H7 (cell line): ENCODE data around the gene EIF5A2. TPM values are rescaled to one million over a fixed set of nuclear protein-coding genes. Genes with fewer than 3 reads are reported as not detected.
"Not testable (repeated sequence)": the region's sequence is repeated elsewhere in the genome, so short reads cannot be mapped to it uniquely, and the experiment has no call there.

Experiments used
- DNase-seq: peaks from one replicate; pipeline ENCODE4 v3.0.0; 2012
- H3K27me3 ChIP-seq: 2 replicates; pipeline ENCODE4 v1.6.0; 2011; ENCODE audit warnings: mild to moderate bottlenecking, low read length; ENCODE audit not compliant: control insufficient read depth, insufficient read depth
- H3K36me3 ChIP-seq: replicated peaks from 2 replicates; pipeline ENCODE4 v1.5.1; 2011; ENCODE audit warnings: low read length; ENCODE audit not compliant: control insufficient read depth, insufficient read depth
- H3K4me3 ChIP-seq: 2 replicates; pipeline ENCODE4 v1.5.1; 2011; ENCODE audit warnings: low read depth, mild to moderate bottlenecking, control low read depth, low read length, moderate library complexity; ENCODE audit not compliant: insufficient read depth
- total RNA-seq: library from RNA; depleted of rRNA; stranded (reverse); fragments of >200 nt; shearing (Covaris generic); gene quantifications from 2 replicates; pipeline ENCODE4 v1.2.3, GENCODE V29; 2014; rRNA removed

Gene EIF5A2
- total RNA-seq = 6.1 and 6.3 TPM in 2 replicates

- peak within 1 kb of the TSS; percentile 65 for H3K4me3 ChIP-seq
These were observed at the start of gene EIF5A2 for GRCh38 chr3:170908235-170909116. Gene EIF5A2, minus strand, starts transcription at chr3:170908637. Its CDS starts 831 bp downstream, at chr3:170907806.

DNA sequence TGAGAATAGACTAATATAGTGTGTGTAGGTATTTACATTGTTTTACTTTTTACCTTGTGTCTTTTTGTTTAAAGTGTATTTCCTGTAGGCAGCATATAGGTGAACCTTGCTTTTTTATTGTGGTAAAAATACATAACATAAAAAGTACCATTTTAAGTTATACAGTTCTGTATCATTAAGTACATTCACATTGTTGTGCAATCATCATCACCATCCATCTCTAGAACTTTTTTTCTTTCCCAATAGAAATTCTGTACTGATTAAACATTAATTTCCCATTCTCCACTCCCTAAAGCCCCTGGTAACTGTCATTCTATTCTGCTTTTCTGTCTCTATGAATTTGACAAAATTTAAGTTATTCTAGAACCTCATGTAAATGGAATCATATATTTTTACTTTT lies 48.2 kb upstream of the EIF5A2 start:
- Histone ChIP-seq H3K36me3 (no peaks in the 10 kb centered on the region), H3K4me3 (no peak overlapping the region), H3K27me3 (no peaks in the 10 kb centered on the region)
- DNase-seq = no peak

More at GRCh38 chr3:170908235-170909116, at the start of gene EIF5A2:
- peaks cover 20% of the 10 kb centered on the region for H3K27me3 ChIP-seq
- peak; percentile 97 for DNase-seq
- no peaks in the 10 kb centered on the region for H3K36me3 ChIP-seq

DNA sequence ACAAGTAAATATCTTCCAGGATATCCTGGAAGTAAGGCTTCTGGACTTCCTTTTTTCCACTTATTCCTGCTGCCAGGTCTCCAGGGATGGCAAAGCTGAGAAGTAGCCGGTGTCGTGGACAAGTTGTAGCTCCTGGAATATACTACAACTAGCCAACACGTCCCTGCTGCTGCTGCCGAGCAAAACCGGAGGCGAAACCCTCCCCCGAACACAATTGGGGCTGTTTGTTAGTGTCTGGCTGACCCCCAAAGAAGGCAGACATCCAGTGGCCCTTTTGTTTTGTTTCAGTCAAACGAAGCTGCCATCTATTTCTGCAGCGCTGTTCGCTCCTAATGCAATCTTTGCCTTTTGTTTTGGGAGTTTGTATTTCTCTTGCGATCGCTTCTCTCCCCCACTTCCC lies 45.3 kb upstream of the EIF5A2 start:
- DNase-seq = no peak
- no peak overlapping the region for H3K4me3 ChIP-seq
- no peaks in the 10 kb centered on the region for H3K36me3 ChIP-seq
- no peaks in the 10 kb centered on the region for H3K27me3 ChIP-seq

- no peak for DNase-seq
- Histone ChIP-seq H3K27me3 (no peaks in the 10 kb centered on the region), H3K36me3 (no peaks in the 10 kb centered on the region), H3K4me3 (no peak overlapping the region)
These were observed 44.8 kb upstream of the EIF5A2 start for GRCh38 chr3:170953229-170953628.

- H3K36me3 ChIP-seq = no peaks in the 10 kb centered on the region
- no peak overlapping the region for H3K4me3 ChIP-seq
- no peak for DNase-seq
- no peaks in the 10 kb centered on the region for H3K27me3 ChIP-seq
These were observed 40.8 kb upstream of the EIF5A2 start for GRCh38 chr3:170949211-170949610.

DNA sequence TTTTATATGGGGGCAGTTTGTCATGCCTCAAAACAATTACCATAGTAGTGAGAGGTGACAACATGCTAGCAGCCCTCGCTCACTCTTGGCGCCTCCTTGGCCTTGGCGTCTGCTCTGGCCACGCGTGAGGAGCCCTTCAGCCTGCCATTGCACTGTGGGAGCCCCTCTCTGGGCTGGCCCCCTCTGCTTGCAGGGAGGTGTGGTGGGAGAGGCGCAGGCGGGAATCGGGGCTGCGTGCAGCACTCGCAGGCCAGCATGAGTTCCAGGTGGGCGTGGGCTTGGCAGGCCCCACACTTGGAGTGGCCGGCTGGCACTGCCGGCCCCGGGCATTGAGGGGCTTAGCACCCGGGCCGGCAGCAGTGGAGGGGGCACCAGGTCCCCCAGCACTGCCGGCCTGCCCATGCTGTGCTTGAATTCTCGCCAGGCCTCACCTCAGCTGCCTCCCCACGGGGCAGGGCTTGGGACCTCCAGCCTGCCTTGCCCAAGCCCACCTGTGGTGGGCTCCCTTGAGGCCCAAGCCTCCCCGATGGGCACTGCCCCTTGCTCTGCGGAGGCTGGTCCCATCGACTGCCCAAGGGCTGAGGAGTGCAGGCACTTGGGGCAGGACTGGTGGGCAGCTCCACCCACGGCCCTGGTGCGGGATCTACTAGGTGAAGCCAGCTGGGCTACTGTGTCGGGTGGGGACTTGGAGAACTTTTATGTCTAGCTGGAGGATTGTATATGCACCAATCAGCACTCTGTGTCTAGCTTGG lies 38.8 kb upstream of the EIF5A2 start:
- H3K36me3 ChIP-seq = no peaks in the 10 kb centered on the region
- no peaks in the 10 kb centered on the region for H3K27me3 ChIP-seq
- H3K4me3 ChIP-seq = no peak overlapping the region
- no peak for DNase-seq

- DNase-seq = no peak
- no peaks in the 10 kb centered on the region for H3K36me3 ChIP-seq
- H3K27me3 ChIP-seq = no peaks in the 10 kb centered on the region
- no peak overlapping the region for H3K4me3 ChIP-seq
These were observed 33.6 kb upstream of the EIF5A2 start for GRCh38 chr3:170942011-170942410.

GRCh38 chr3:170941551-170941950 lies 33.1 kb upstream of the EIF5A2 start:
- no peak for DNase-seq
- Histone ChIP-seq H3K27me3 (no peaks in the 10 kb centered on the region), H3K4me3 (no peak overlapping the region), H3K36me3 (no peaks in the 10 kb centered on the region)

GRCh38 chr3:170933039-170933438 lies 24.6 kb upstream of the EIF5A2 start:
- H3K27me3 ChIP-seq, H3K4me3 ChIP-seq, DNase-seq, H3K36me3 ChIP-seq: not testable (repeated sequence)

DNA sequence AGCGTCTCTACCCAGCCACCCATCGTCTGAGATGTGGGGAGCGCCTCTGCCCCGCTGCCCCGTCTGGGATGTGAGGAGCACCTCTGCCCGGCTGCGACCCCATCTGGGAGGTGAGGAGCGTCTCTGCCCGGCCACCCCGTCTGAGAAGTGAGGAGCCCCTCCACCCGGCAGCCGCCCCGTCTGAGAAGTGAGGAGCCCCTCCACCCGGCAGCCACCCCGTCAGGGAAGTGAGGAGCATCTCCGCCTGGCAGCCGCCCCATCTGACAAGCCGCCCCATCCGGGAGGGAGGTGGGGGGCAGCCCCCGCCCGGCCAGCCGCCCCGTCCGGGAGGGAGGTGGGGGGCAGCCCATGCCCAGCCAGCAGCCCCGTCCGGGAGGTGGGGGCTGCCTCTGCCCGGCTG lies 15.1 kb upstream of the EIF5A2 start:
- H3K27me3 ChIP-seq, H3K4me3 ChIP-seq, H3K36me3 ChIP-seq, DNase-seq: not testable (repeated sequence)

DNA sequence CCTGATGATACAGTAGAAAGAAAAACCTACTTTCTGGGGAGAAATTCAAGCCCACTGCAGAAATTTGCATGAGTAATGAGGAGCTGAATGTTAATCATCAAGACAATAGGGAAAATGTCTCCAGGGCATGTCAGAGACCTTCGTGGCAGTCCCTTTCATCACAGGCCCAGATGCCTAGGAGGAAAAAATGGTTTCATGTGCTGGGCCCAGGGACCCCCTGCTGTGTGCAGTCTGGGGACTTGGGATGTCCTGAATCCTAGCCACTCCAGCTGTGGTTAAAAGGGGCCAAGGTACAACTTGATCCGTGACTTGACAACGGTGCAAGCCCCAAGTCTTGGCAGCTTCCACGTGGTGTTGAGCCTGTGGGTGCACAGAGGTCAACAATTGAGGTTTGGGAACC lies 10.3 kb upstream of the EIF5A2 start:
- no peaks in the 10 kb centered on the region for H3K27me3 ChIP-seq
- no peak for DNase-seq
- no peaks in the 10 kb centered on the region for H3K36me3 ChIP-seq
- H3K4me3 ChIP-seq = no peak overlapping the region

GRCh38 chr3:170914690-170915089 lies 6.3 kb upstream of the EIF5A2 start:
- Histone ChIP-seq H3K4me3 (no peak overlapping the region), H3K27me3 (no peaks in the 10 kb centered on the region), H3K36me3 (no peaks in the 10 kb centered on the region)
- DNase-seq = no peak

- DNase-seq = no peak
- H3K27me3 ChIP-seq = peaks cover under 1% of the 10 kb centered on the region
- no peak overlapping the region for H3K4me3 ChIP-seq
- H3K36me3 ChIP-seq = no peaks in the 10 kb centered on the region
These were observed 5.8 kb upstream of the EIF5A2 start for GRCh38 chr3:170914212-170914611.

DNA sequence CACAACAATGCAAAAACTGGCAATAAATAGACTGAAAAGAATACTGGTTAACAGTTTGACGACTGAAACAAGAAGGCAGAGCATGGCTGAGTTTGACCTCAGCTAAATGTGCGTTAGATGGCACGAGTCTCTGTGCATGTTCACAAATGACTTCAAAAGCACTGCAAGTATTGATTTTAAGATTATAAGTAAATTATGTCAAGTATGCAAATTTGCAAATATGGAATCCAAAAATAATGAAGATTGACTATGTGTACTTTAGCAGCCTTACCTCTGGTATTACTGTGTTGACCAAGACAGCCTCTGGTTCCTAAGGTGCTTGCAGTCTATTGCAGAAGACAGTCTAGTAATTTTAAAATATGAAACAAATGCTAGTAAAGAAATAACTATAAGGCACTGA lies 2.6 kb upstream of the EIF5A2 start:
- H3K36me3 ChIP-seq = no peaks in the 10 kb centered on the region
- no peak overlapping the region for H3K4me3 ChIP-seq
- peaks cover 20% of the 10 kb centered on the region for H3K27me3 ChIP-seq
- no peak for DNase-seq

- Histone ChIP-seq H3K4me3 (no peak overlapping the region), H3K36me3 (no peaks in the 10 kb centered on the region), H3K27me3 (peaks cover 20% of the 10 kb centered on the region)
- no peak for DNase-seq
These were observed 2.1 kb upstream of the EIF5A2 start for GRCh38 chr3:170910542-170910941.
